Measurements from ENCODE around the gene EN2.
A peak's percentile ranks its signal among the peaks of the same experiment; 100 is the strongest.

EN2 gene

GRCh38 chr7:155458111-155458877 lies at the start of gene EN2:
EN2 (plus strand) TSS chr7:155458129; CDS start chr7:155458378, 249 bp downstream.
- DNase-seq: no peak

- no peak for DNase-seq
These were observed 49.0 kb upstream of the EN2 start for GRCh38 chr7:155408651-155409586.

GRCh38 chr7:155409980-155410379 lies 47.9 kb upstream of the EN2 start:
- no peak for DNase-seq

GRCh38 chr7:155410431-155410830 lies 47.5 kb upstream of the EN2 start:
- no peak for DNase-seq

GRCh38 chr7:155411718-155412415 lies 46.1 kb upstream of the EN2 start:
- DNase-seq: no peak

GRCh38 chr7:155412416-155413253 lies 45.3 kb upstream of the EN2 start:
- DNase-seq: peak; percentile 63 to 65

GRCh38 chr7:155414547-155415492 lies 43.1 kb upstream of the EN2 start:
- DNase-seq: no peak

GRCh38 chr7:155416646-155417380 lies 41.1 kb upstream of the EN2 start:
- no peak for DNase-seq

- DNase-seq: no peak
These were observed 39.6 kb upstream of the EN2 start for GRCh38 chr7:155418304-155418703.

- no peak for DNase-seq
These were observed 38.8 kb upstream of the EN2 start for GRCh38 chr7:155418941-155419755.

GRCh38 chr7:155420116-155420515 lies 37.8 kb upstream of the EN2 start:
- DNase-seq: no peak

GRCh38 chr7:155422151-155422550 lies 35.8 kb upstream of the EN2 start:
- DNase-seq: no peak

- DNase-seq: no peak
These were observed 35.2 kb upstream of the EN2 start for GRCh38 chr7:155422599-155423336.

- DNase-seq: no peak
These were observed 34.3 kb upstream of the EN2 start for GRCh38 chr7:155423337-155424285.

GRCh38 chr7:155424301-155425010 lies 33.5 kb upstream of the EN2 start:
- DNase-seq: no peak

- no peak for DNase-seq
These were observed 33.0 kb upstream of the EN2 start for GRCh38 chr7:155425011-155425340.

GRCh38 chr7:155425887-155426286 lies 32.0 kb upstream of the EN2 start:
- DNase-seq: no peak
